Mucosa of descending colon (tissue), 3 donors: ENCODE results near the gene SNX9. TPM values are rescaled to one million over a fixed set of nuclear protein-coding genes. Genes with fewer than 3 reads are reported as not detected.
"Not testable (repeated sequence)": the region's sequence is repeated elsewhere in the genome, so short reads cannot be mapped to it uniquely, and the experiment has no call there.

ENCODE experiments used
- ATAC-seq: fragments of 200-7000 bp; cut with Tn5 transposase; one replicate; pipeline ENCODE4 v1.9.1; 2020; ENCODE audit warnings: mild to moderate bottlenecking, moderate library complexity
- DNase-seq, 3 donors: peaks; one replicate each; pipeline ENCODE4 v3.0.0-alpha.2; 2020
- H3K36me3 ChIP-seq: fragments of 200-600 bp; one replicate; pipeline ENCODE4 v1.8.0; 2021; ENCODE audit warnings: low read depth, mild to moderate bottlenecking
- H3K4me1 ChIP-seq: fragments of 200-600 bp; one replicate; pipeline ENCODE4 v1.8.0; 2021; ENCODE audit warnings: low read depth, mild to moderate bottlenecking
- H3K4me3 ChIP-seq: fragments of 200-600 bp; one replicate; pipeline ENCODE4 v1.8.0; 2021; ENCODE audit warnings: mild to moderate bottlenecking
- H3K9me3 ChIP-seq: fragments of 200-600 bp; one replicate; pipeline ENCODE4 v1.8.0; 2021; ENCODE audit warnings: mild to moderate bottlenecking
- intact Hi-C, 2 donors: fragments of 100-400 bp; cut with DNase I in 1 of 2; cut with micrococcal nuclease in 1 of 2; formaldehyde crosslinking; loops; one replicate each; pipeline versions ENCODE4 v1.11.0 to v1.11.1; 2022; cut with DNase I, micrococcal nuclease
- total RNA-seq, 3 donors: library from RNA; stranded (reverse); fragmentation: NEBNext Ultra II Directional in 2 of 3; extraction: Animal tissue kit (Norgen Biotek cat#: 25700) in 2 of 3; gene quantifications; one replicate each; pipeline versions ENCODE4 v1.2.1 to v1.2.4, GENCODE V29; 2021 to 2023
- TF ChIP-seq, protein P1 (sequence below): fragments of 200-600 bp; IDR thresholded peaks from one replicate; pipeline ENCODE4 v1.8.0; 2022; ENCODE audit warnings: antibody characterized with exemption, mild to moderate bottlenecking
- donor health status: DM: no; HTN: no; CAD: no; lungs with moderate emphysema.
- donor health status: DM: no; HTN: no; CAD: no.
- donor health status: DM: no; HTN: yes; CAD: no.

SNX9 gene
- total RNA-seq, 3 donors from 2014 or later = 55.0 to 69.6 (median 68.0) TPM

DNA sequence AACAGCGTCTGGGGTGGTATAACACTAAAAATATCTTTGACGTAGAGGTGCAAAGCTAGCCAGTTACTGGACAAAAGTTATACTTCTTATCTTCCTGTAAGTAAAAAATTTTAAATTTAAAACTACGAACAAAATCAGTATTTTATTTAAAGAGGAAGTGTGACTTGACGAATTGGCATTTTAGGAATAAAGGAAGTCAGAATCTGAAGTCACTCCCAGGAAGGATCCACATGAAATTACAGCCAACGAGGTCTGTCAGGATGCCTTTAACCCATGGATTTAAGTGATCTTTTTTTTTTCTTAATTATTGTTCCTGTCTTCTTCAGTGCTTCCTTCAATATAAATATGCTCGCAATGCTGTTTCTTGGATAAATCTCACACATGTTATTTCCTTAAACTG, 27.2 kb upstream of the SNX9 start:
- ATAC-seq (no peak), DNase-seq (no peak)
- TF ChIP-seq, protein P1, sequence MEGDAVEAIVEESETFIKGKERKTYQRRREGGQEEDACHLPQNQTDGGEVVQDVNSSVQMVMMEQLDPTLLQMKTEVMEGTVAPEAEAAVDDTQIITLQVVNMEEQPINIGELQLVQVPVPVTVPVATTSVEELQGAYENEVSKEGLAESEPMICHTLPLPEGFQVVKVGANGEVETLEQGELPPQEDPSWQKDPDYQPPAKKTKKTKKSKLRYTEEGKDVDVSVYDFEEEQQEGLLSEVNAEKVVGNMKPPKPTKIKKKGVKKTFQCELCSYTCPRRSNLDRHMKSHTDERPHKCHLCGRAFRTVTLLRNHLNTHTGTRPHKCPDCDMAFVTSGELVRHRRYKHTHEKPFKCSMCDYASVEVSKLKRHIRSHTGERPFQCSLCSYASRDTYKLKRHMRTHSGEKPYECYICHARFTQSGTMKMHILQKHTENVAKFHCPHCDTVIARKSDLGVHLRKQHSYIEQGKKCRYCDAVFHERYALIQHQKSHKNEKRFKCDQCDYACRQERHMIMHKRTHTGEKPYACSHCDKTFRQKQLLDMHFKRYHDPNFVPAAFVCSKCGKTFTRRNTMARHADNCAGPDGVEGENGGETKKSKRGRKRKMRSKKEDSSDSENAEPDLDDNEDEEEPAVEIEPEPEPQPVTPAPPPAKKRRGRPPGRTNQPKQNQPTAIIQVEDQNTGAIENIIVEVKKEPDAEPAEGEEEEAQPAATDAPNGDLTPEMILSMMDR = no peak
- intact Hi-C loops = no loop called here
- H3K4me1 ChIP-seq = no peaks in the 10 kb centered on the region
- H3K9me3 ChIP-seq = no peaks in the 10 kb centered on the region
- no peak overlapping the region for H3K4me3 ChIP-seq
- H3K36me3 ChIP-seq = no peaks in the 10 kb centered on the region

DNA sequence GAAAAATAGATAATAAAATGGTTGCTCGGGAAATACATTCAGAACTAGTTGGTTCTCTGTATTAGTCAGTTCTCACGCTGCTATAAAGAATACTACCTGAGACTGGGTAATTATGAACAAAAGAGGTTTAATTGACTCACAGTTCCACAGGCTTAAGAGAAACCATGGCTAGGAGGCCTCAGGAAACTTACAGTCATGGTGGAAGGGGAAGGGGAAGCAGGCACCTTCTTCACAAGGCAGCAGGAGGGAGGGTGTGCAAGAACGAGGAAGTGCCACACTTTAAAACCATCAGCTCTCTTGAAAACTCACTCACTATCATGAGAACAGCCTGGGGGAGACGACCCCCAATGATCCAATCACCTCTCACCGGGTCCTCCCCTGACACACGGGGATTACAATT, 24.2 kb upstream of the SNX9 start:
- no peaks in the 10 kb centered on the region for H3K9me3 ChIP-seq
- ATAC-seq (no peak), DNase-seq (no peak)
- TF ChIP-seq, protein P1 = no peak
- H3K36me3 ChIP-seq = no peaks in the 10 kb centered on the region
- intact Hi-C loops = no loop called here
- H3K4me1 ChIP-seq = no peaks in the 10 kb centered on the region
- H3K4me3 ChIP-seq = no peak overlapping the region

DNA sequence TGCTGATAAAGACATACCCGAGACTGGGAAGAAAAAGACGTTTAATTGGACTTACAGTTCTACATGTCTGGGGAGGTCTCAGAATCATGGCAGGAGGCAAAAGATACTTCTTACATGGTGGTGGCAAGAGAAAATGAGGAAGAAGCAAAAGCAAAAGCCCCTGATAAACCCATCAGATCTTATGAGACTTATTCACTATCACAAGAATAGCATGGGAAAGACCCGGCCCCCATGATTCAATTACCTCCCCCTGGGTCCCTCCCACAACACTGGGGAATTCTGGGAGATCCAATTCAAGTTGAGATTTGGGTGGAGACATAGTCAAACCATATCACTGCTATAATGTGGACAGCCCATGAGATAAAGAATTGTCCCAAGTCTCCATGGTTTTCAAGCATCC, 23.5 kb upstream of the SNX9 start:
- DNase-seq, H3K4me3 ChIP-seq, ATAC-seq, H3K9me3 ChIP-seq, intact Hi-C loops, H3K36me3 ChIP-seq, H3K4me1 ChIP-seq: not testable (repeated sequence)

DNA sequence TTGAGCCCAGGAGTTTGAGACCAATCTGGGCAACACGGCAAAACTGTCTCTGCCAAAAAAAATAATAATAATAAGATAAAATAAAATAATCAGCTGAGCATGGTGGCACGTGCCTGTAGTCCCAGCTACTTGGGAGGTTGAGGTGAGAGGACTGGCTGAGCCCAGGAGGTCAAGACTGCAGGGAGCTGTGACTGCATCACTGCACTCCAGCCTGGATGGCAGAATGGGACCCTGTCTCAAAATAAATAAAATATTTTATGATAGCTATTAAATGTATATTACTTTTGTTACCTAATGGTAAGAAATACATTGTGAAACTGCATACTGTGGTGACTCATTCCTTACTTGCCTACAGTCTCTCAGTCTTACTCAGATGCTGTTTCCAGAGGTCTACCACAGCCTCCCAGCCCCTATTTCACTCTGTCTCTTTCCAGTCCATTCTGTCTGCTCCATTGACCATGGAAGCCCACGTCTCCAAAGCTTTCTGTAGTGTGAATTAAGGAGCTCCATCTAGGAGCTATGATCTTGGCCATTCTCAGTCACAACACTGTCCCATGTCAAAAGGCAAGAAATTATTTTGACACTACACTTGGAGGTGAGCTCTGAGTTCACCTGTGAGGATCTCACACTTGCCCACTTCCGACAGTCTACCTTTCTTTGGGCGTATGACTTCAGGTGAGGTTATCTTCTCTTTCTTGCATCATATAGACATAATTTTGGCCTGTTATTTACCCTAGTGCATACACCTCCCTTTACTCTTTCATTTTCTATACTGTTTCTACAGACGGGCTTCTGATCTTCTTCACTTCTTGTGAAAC, 22.4 kb upstream of the SNX9 start:
- TF ChIP-seq, protein P1 = no peak
- intact Hi-C loops = no loop called here
- no peak for DNase-seq
- no peak overlapping the region for H3K4me3 ChIP-seq
- H3K4me1 ChIP-seq = no peaks in the 10 kb centered on the region
- no peak for ATAC-seq
- H3K36me3 ChIP-seq = no peaks in the 10 kb centered on the region
- no peaks in the 10 kb centered on the region for H3K9me3 ChIP-seq

DNA sequence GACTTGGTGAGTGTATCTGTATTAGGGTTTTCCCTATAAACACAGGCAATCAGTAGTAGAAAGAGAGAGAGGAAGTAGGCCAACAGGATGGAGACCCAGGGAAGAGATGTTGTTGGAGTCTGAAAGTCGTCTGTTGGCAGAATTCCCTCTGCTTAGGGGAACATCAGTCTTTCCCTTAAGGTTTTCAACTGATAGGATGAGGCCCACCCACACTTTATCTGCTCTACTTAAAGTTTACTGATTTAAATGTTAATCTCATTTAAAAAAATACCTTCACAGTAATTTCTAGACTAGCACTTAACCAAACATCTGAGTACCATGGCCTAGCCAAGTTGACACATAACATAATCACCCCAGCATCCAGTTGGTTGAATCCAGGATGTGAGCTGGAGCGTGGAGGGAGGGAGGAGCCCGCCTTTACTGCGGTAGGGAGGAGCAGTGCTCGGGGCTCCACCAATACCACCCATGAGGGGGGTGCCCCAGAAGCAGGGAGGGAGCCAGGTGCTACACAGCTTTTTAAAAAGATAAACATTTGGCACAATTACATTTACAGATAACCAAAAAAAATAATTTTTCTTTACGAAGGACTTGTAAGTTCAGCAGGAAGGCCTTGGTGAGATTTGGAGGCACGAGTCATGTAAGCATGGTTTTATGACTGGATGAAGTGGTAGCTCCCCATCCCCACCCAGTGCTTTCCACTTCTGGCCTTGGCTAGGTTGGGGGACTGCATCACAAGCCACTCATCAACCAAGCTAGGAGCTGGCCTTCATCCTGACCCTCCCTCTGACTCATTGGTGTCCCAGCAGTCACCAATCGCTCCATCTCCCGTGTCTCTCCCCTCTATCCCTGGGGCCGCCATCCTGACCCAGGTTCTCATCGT, 18.4 kb upstream of the SNX9 start:
- no peaks in the 10 kb centered on the region for H3K4me1 ChIP-seq
- DNase-seq (no peak), ATAC-seq (no peak)
- H3K4me3 ChIP-seq = no peak overlapping the region
- TF ChIP-seq, protein P1 = no peak
- no peaks in the 10 kb centered on the region for H3K9me3 ChIP-seq
- H3K36me3 ChIP-seq = no peaks in the 10 kb centered on the region
- intact Hi-C loops = no loop called here
